Islet of Langerhans (tissue), 1 donor: Measurements from ENCODE around the gene SLC13A4.
"Not testable (repeated sequence)": the region's sequence is repeated elsewhere in the genome, so short reads cannot be mapped to it uniquely, and the experiment has no call there.

Experiments used
- FAIRE-seq: peaks from one replicate; lab custom pipeline; 2011; peaks lifted over from hg19 to GRCh38; lab: Jason Lieb, UNC

Gene SLC13A4, protein sequence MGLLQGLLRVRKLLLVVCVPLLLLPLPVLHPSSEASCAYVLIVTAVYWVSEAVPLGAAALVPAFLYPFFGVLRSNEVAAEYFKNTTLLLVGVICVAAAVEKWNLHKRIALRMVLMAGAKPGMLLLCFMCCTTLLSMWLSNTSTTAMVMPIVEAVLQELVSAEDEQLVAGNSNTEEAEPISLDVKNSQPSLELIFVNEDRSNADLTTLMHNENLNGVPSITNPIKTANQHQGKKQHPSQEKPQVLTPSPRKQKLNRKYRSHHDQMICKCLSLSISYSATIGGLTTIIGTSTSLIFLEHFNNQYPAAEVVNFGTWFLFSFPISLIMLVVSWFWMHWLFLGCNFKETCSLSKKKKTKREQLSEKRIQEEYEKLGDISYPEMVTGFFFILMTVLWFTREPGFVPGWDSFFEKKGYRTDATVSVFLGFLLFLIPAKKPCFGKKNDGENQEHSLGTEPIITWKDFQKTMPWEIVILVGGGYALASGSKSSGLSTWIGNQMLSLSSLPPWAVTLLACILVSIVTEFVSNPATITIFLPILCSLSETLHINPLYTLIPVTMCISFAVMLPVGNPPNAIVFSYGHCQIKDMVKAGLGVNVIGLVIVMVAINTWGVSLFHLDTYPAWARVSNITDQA

GRCh38 chr7:135728136-135728669 is at the start of gene SLC13A4:
Gene SLC13A4 (minus strand): TSS chr7:135728186. CDS start chr7:135727496, 690 bp downstream.
- FAIRE-seq = no peak

- FAIRE-seq = not testable (repeated sequence)
Measured at GRCh38 chr7:135775915-135776314, 47.9 kb upstream of the SLC13A4 start.

DNA sequence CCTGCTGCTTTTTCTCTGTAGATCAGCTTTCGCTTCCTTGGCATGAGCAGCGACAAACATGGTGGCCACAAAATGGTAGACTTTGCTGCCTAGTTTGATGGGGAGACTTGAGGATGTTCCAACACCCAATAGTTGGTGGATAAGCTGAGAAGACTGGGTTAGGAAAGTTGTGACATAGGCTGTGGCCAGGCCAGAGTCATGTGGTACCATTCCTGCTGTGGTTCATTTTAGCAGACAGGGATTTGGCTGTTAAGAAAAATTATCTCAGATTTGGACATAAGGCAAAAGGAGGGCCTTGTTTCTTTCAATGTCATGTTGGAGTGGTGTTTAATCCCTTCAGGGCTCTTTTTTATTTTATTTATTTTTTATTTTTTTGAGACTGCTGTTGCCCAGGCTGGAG is 47.2 kb upstream of the SLC13A4 start:
- no peak for FAIRE-seq

DNA sequence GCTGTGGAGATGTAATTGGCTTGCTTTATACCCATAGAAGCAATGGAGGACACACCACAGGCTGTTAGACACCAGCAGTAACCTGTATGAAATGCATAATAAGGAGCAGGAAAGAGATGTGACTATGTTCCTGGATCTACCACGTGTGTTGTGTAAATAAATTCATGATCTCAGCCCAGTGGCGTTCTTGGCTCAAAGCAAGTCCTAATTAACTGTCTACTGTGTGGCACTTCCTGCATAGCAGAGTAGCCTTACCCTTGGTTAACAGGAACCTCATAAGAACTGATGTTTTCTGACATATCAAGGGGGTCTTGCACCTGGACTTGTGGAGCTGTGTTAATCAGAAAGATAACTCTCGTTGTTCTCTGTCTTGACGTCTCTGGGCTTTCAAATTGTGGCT is 46.3 kb upstream of the SLC13A4 start:
- FAIRE-seq = peak; percentile 98

DNA sequence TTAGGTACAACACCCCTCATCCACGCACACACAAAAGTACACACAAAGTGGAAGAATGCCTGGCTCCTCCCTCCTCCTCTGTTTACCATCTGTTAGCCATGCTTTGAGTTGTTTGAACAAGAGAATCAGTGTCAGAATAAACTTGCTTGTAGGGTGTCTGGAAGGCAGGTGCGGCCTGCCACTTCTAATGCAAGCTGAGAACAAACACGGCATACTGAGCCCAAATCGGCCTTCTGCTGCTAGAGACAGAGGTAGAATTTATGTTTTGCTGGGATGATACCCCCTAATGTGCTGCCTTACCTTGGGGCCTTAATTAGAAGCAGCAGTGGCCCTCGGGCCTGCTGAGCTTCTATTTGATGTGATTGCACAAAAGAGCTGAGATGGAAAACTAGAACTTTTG is 45.5 kb upstream of the SLC13A4 start:
- no peak for FAIRE-seq

DNA sequence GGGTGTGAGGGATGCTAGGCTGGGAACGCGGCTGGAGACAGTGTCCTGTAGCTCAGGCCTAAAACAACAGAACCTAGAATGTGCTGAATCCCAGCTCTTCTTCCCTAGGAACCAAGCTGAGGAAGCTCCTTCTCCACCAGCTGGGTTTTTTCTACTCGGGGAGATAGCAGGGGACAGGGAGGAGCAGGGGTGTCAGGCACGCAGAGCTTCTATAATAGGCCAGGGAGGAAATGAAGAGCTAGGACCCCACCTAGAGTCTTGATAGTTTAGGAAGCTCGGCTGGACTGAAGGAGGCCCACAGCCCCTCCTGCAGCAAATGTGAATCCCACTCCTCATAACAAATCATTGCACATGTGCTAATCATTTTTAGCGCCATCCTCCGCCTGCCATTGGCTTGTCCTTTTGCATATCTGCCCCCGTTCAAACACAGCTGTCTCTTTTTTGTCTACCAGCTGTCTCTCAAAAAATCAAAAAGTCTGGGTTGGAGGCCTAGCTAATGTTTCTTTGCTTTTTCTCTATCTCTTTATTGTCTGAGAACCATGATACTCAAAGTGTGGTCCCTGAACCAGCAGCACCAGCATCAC is 44.7 kb upstream of the SLC13A4 start:
- FAIRE-seq = no peak

GRCh38 chr7:135771961-135772638 is 44.1 kb upstream of the SLC13A4 start:
- FAIRE-seq = no peak

DNA sequence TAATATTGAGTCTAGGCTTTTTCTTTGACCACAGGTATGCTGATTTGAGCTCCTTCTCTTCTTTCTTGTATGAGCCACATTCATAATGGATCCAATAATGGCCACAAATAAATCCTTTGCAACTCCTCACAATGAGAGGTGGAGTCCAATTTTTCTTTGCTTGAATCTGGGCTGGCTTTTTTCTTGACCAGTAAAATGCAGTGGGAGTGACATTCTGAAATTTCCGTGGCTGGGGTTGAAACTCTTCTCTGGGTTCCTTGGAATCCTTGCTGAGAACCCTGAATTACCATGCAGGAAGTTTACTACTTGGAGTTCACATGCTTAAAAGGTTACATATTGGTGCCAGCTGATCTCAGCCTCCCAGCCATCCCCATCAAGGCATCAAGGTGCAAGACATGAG is 43.1 kb upstream of the SLC13A4 start:
- FAIRE-seq = no peak

GRCh38 chr7:135770139-135770710 is 42.2 kb upstream of the SLC13A4 start:
- no peak for FAIRE-seq

DNA sequence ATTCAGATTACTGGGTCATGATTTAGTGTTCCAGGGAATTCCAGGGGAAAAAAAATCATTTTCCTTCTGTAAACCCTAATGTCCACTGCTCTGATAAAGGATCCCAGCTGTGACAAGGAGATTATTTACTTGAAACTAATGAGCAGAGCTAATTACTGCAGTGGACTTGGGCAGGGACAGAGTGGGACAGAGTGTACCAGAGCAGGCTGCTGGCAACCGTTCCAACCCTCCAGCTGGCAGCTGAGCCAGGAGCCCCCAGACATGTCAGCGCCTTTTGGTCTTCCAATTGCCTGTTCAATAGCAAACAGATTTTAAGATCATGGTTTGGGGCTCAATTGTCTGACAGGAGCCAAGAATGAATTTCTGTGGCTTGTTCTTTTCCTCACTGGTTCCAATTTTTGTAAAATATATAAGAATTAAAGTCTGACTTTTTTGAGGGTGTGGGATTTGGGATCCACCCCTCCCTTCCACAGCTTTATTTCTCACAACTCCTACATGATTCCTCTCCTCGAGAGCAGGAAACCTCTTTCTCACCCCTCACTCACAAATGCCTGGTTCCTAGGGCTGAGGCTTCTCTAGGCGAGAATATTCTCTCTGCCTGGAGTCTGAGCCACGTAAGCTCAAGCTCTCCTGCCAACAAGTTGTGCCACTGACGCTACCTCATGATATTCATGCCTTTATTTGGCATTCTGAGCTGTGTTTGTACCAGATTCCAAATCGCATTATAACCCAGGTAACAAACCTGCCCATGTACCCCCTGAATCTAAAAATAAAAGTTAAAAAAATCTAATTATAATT is 41.2 kb upstream of the SLC13A4 start:
- FAIRE-seq = no peak

DNA sequence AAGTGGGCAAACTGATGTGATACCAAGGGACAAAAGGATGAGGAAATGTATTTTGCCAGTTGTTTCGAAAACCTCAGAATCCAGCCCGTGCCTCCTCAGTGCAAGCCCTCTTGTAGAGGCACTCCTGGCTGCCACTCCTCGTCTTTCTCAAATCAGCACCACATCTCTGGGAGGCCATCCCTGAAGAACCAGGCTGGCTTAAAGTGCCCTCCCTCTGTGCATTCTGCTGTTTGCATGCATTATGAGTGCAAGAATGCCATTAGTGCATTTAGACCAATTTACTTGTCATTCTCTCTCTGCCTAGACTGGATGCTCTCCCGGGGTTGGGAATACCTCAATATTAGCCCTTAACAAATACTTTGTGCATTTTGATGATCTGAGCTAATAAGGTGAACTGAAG is 40.5 kb upstream of the SLC13A4 start:
- no peak for FAIRE-seq

DNA sequence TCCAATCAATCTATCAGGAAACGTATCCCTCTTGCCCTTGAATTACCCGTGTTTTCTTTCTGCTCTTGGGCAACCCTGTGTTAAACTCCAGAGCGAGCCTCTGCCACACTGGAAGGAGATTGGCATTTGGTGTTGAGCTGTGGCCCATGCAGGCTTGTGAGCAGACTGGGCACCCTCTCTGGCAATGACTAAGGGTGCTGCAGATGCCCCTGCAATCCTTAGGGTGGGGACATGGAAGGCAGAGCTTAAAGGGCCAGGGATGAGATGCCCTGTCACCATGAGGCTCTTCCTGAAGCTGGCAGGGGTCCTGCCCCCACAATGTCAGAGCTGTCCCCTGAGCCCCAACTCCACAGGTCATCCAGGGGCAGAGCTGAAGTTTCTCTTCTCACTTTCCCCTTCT is 40.1 kb upstream of the SLC13A4 start:
- no peak for FAIRE-seq

DNA sequence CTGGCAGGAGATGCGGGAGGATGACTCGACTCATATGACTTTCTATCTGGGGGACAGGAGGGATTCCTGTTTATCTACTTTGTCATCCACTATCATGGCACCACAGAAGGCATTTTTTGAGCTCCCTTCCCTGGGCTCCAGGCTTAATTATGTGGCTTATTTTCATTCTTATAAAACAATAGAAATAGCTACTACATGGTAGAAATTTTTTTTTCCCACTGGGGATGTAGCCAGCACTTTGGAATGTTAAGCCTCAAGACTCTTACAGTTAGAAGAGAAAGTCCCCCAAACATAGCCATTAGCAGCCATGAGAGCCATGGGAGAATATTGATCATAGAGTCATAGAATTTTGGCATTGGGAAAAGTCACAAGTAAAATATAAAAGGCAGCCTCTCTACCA is 35.3 kb upstream of the SLC13A4 start:
- FAIRE-seq = no peak

- no peak for FAIRE-seq
Measured at GRCh38 chr7:135761751-135762488, 33.9 kb upstream of the SLC13A4 start.

- no peak for FAIRE-seq
Measured at GRCh38 chr7:135759532-135759931, 31.5 kb upstream of the SLC13A4 start.

DNA sequence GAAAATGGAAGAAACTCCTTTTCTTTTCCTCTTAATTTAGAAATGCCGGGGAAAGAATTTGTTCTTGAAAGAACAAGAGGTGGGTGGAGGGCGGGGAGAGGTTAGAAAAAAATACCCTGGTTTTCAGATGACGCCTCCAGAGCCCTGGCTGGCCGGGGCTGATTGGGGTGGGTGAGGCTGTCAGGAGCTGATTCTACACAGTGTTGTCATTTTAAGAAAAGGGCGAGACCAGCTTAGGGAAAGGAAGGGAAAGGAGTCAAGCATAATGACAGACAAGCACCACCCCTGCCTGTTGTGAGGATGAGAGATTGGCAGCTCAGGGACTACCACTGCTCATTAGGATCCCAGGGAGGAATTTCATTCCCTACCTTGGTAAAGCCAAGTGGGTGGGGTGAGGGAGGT is 30.5 kb upstream of the SLC13A4 start:
- FAIRE-seq = no peak

DNA sequence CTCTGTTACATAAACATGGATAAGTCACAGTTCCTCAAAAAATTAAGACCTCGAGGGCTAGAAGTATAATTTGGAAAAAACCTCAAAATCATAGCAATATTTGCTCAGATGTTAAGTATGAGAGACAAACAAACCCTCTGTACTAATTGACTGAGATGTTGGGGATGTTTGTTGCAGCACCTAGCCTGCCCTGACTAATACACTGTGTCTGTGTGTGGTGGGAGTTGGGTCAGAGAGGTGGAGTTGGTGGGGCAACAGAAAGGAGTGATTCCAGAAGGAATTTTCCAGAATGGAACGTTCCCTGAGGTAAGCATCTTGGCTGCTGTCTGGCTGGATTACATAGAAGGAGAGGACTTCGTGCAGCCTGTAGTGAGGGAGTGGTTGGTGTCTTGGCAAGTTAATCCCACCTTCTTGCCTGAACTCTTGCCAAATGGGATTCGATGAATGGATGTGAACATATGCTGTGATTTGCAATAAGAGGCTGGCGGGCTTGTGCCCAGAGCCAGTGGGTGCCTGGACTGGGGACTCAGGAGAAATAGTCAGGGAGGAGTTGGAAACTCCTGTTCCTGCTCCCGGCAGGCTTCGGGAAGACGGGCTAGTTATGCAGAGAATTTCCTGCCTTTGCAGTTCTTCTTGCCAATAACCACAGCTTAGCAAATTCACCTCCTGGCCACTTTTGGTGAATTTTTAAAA is 29.9 kb upstream of the SLC13A4 start:
- FAIRE-seq = no peak

GRCh38 chr7:135756191-135756590 is 28.2 kb upstream of the SLC13A4 start:
- no peak for FAIRE-seq

GRCh38 chr7:135755351-135755753 is 27.4 kb upstream of the SLC13A4 start:
- peak; percentile 13 for FAIRE-seq
